HepG2 (cell line): ENCODE measurements around the gene CLEC16A. TPM values are rescaled to one million over a fixed set of nuclear protein-coding genes. Genes with fewer than 3 reads are reported as not detected.

Experiments
- ATAC-seq: fragments of 200-7000 bp; cut with Tn5 transposase; 3 replicates; pipeline ENCODE4 v1.9.1; 2020; ENCODE audit warnings: mild to moderate bottlenecking, moderate library complexity
- BruUV-seq: library from RNA; stranded (reverse); fragments of 400-500 nt; replicated peaks from 2 replicates; lab custom pipeline; 2021; lab: Mats Ljungman, UMichigan
- CTCF ChIA-PET: fragments of 300-600 bp; formaldehyde crosslinking; extraction: SDS; loops from one replicate; lab custom pipeline; 2021; ENCODE audit warnings: low total read pairs, inconsistent platforms, low intra/inter-chr PET ratio; lab: Yijun Ruan, JAX
- POLR2A ChIA-PET: fragments of 350-600 bp; sonication (Branson Sonifier 250); formaldehyde crosslinking; loops from one replicate; lab custom pipeline; 2020; ENCODE audit warnings: antibody characterized with exemption, inconsistent platforms; lab: Yijun Ruan, JAX
- DNase-seq: peaks from one replicate; pipeline ENCODE4 v3.0.0-alpha.2; 2015; ENCODE audit warnings: low spot score
- FAIRE-seq: peaks from 3 replicates; lab custom pipeline; 2011; peaks lifted over from hg19 to GRCh38; lab: Jason Lieb, UNC
- H2AFZ ChIP-seq: one replicate; pipeline ENCODE4 v1.6.1; 2011; ENCODE audit warnings: low read length, inconsistent platforms
- H3K27ac ChIP-seq: fragments of 300-600 bp; 3 replicates; pipeline ENCODE4 v1.8.0; 2011; ENCODE audit warnings: mixed run types, mild to moderate bottlenecking, mixed read lengths, low read length, inconsistent platforms; ENCODE audit not compliant: insufficient read depth; ENCODE audit errors: extremely low read length
- H3K27me3 ChIP-seq, 2 experiments: fragments of 200-600 bp in 1 of 2; 2 replicates in 1 of 2; 3 replicates in 1 of 2; pipeline versions ENCODE4 v1.6.0 to v1.8.0; 2011; ENCODE audit warnings: low read length in 2 of 2, mild to moderate bottlenecking in 2 of 2, moderate library complexity in 2 of 2, inconsistent platforms in 1 of 2; ENCODE audit not compliant: insufficient read depth in 2 of 2, control insufficient read depth in 1 of 2
- H3K36me3 ChIP-seq, 2 experiments: fragments of 200-600 bp in 1 of 2; replicated peaks in 1 of 2; 2 replicates in 1 of 2; 3 replicates in 1 of 2; pipeline versions ENCODE4 v1.5.1 to v1.8.0; 2011; ENCODE audit warnings: low read length in 2 of 2, inconsistent platforms in 1 of 2; ENCODE audit not compliant: insufficient read depth in 2 of 2, control insufficient read depth in 1 of 2
- H3K4me1 ChIP-seq: 2 replicates; pipeline ENCODE4 v1.5.1; 2012; ENCODE audit warnings: low read length, inconsistent platforms; ENCODE audit not compliant: insufficient read depth
- H3K4me2 ChIP-seq: 2 replicates; pipeline ENCODE4 v1.6.0; 2011; ENCODE audit warnings: low read depth, low read length, inconsistent platforms
- H3K4me3 ChIP-seq, 3 experiments: fragments of 200-600 bp in 1 of 3; sonication (generic), shearing (Covaris generic) in 1 of 3; replicated peaks in 1 of 3; 2 replicates each; pipeline ENCODE4 v1.5.1; 2011 to 2016; ENCODE audit warnings: low read length in 3 of 3, inconsistent platforms in 2 of 3, low read depth in 2 of 3, mild to moderate bottlenecking in 2 of 3, control low read depth in 1 of 3, mixed read lengths in 1 of 3; ENCODE audit not compliant: insufficient read depth in 1 of 3
- H3K79me2 ChIP-seq: one replicate; pipeline ENCODE4 v1.6.1; 2011; ENCODE audit warnings: low read length, inconsistent platforms; ENCODE audit not compliant: insufficient read depth
- H3K9ac ChIP-seq: 2 replicates; pipeline ENCODE4 v1.6.0; 2011; ENCODE audit warnings: mild to moderate bottlenecking, low read depth, low read length, inconsistent platforms; ENCODE audit not compliant: insufficient read depth
- H3K9me3 ChIP-seq: 2 replicates; pipeline ENCODE4 v1.5.1; 2012; ENCODE audit warnings: mild to moderate bottlenecking, low read length
- H4K20me1 ChIP-seq: 2 replicates; pipeline ENCODE4 v1.6.0; 2011; ENCODE audit warnings: inconsistent platforms, mild to moderate bottlenecking, low read length, moderate library complexity; ENCODE audit not compliant: insufficient read depth
- AHR ChIP-seq: IDR thresholded peaks from 2 replicates; pipeline ENCODE4 v1.6.1; 2018; ENCODE audit warnings: missing genetic modification reagents, missing compliant biosample characterization
- CSRNP1 ChIP-seq: sonication (generic); formaldehyde crosslinking; IDR thresholded peaks from 2 replicates; pipeline ENCODE4 v1.8.1; 2023; ENCODE audit warnings: mild to moderate bottlenecking, missing genetic modification reagents
- DZIP1 ChIP-seq: sonication (generic); formaldehyde crosslinking; IDR thresholded peaks from 2 replicates; pipeline ENCODE4 v1.5.0; 2020; ENCODE audit warnings: mild to moderate bottlenecking, missing genetic modification reagents
- EHMT2 ChIP-seq: fragments of 200-600 bp; sonication (generic); IDR thresholded peaks from 2 replicates; pipeline ENCODE4 v1.7.0; 2017; ENCODE audit warnings: antibody characterized with exemption, low read depth, low read length, borderline replicate concordance
- HNRNPUL1 ChIP-seq: fragments of 200-400 bp; formaldehyde crosslinking; IDR thresholded peaks from 2 replicates; pipeline ENCODE4 v1.6.1; 2017; ENCODE audit warnings: low read depth, mild to moderate bottlenecking, low read length, moderate library complexity
- NFAT5 ChIP-seq: sonication (generic); formaldehyde crosslinking; IDR thresholded peaks from 2 replicates; pipeline ENCODE4 v1.4.0; 2020; ENCODE audit warnings: missing genetic modification reagents
- RAD51 ChIP-seq: fragments of 450-650 bp; IDR thresholded peaks from 2 replicates; pipeline ENCODE4 v1.6.1; 2016; ENCODE audit warnings: borderline replicate concordance
- ZNF280D ChIP-seq: sonication (generic); formaldehyde crosslinking; IDR thresholded peaks from 2 replicates; pipeline ENCODE4 v1.5.1; 2020; ENCODE audit warnings: mild to moderate bottlenecking, missing genetic modification reagents
- ZNF629 ChIP-seq: sonication (generic); formaldehyde crosslinking; conservative IDR thresholded peaks from 2 replicates; pipeline ENCODE4 v1.5.0; 2020; ENCODE audit warnings: missing genetic modification reagents
- ZNF772 ChIP-seq: sonication (generic); formaldehyde crosslinking; IDR thresholded peaks from 2 replicates; pipeline ENCODE4 v1.5.0; 2020; ENCODE audit warnings: mild to moderate bottlenecking, missing genetic modification reagents
- WGBS: methylation state at CpG from one replicate; pipeline ENCODE4 v1.1.6; 2017; ENCODE audit warnings: low lambda C conversion rate; 5-methylcytosine and 5-hydroxymethylcytosine counted together
- in situ Hi-C: cut with HindIII; loops from 2 replicates; pipeline ENCODE4 v1.10.0; 2017; ENCODE audit warnings: low pct_unique_long_range_greater_than_20kb; ENCODE audit not compliant: extremely low pct_ligation_motif_present
- intact Hi-C: fragments of 100-400 bp; cut with micrococcal nuclease; formaldehyde crosslinking; loops from one replicate; pipeline ENCODE4 v1.10.0; 2022; ENCODE audit not compliant: unreplicated experiment
- polyA plus RNA-seq, 8 experiments: library from polyadenylated mRNA; depleted of rRNA in 3 of 8; stranded (reverse) in 7 of 8; unstranded in 1 of 8; fragments of >200 nt; fragmentation: Illumina TruSeq in 4 of 8; extraction: Trizol in 4 of 8; gene quantifications; 2 replicates each; pipeline versions ENCODE4 v1.2.1 to v1.2.3, GENCODE V29; 2011 to 2016; ENCODE audit warnings: low read depth in 4 of 8, missing spikeins in 1 of 8, mixed read lengths in 1 of 8; ENCODE audit not compliant: insufficient read depth in 1 of 8
- total RNA-seq, 5 experiments: library from RNA; depleted of rRNA; stranded (reverse); fragments of >200 nt; fragmentation: Illumina TruSeq; extraction: Trizol; gene quantifications; 2 replicates each; pipeline ENCODE4 v1.2.3, GENCODE V29; 2016; ENCODE audit warnings: low read depth in 1 of 5

Gene CLEC16A
- total and polyA plus RNA-seq, 2 of the 13 experiments (the other 11 are each of a cell fraction or from before 2014, with no cell fraction given), result 8.5 to 10.3 TPM

DNA sequence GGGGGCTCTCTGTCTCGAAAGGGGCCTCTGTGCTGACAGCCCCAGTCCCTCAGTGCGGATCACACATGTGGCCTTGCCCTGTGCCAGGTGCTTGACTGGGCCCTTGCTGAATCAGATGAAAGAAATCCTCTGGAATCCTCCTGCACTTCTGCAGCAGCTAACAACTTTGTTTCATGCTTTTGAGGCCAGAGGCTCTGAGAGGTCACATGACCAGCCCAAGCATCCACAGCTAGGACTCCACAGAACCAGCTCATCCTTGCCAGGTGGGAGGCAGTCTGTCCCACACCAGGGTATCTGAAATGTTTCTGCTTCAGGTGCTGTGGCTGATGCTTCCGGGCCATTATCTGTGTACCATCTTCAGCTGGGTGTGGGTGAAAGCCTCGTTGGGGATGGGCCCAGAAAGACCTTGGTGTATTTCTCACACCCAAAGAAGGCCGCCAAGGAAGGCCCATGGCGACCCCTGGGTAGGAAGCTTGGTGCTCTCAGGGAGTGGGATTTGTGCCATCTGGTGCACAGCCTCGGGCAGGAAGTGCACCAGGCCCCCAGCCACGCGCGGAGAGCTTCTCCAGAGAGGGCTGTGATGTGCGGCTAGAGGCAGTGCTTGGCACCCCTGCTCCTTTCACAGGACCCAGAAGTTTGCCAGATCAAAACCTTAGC, 143.8 kb downstream of the CLEC16A start:
- H3K4me2 ChIP-seq, result no peak overlapping the region
- H3K9ac ChIP-seq, result no peak overlapping the region
- H2AFZ ChIP-seq, result no peak overlapping the region
- no peak for FAIRE-seq
- POLR2A ChIA-PET, result no interaction called here
- BruUV-seq, result no TSS peak
- no peak for DNase-seq
- H3K27ac ChIP-seq, result no peak overlapping the region
- WGBS, result 94% methylated on average over 7 of the region's 11 CpGs
- H3K9me3 ChIP-seq, result no peaks in the 10 kb centered on the region
- intact Hi-C loops, result no loop called here
- no peaks in the 10 kb centered on the region for H3K79me2 ChIP-seq
- in situ Hi-C loops, result no loop called here
- no peak overlapping the region for H3K4me3 ChIP-seq
- H3K27me3 ChIP-seq, result no peaks in the 10 kb centered on the region
- CTCF ChIA-PET, result no interaction called here
- ATAC-seq, result no peak
- peaks cover 0 to 3% of the 10 kb centered on the region in 2 experiments; a peak in 1 of 5 replicates for H3K36me3 ChIP-seq
- H4K20me1 ChIP-seq, result no peaks in the 10 kb centered on the region
- H3K4me1 ChIP-seq, result no peaks in the 10 kb centered on the region
- TF ChIP-seq ZNF772 (CRISPR knock-in tag) (no peak), RAD51 (0 out of 2 replicates have a peak, but pooled peaks have one; percentile 32), AHR (CRISPR knock-in tag) (no peak), HNRNPUL1 (no peak), NFAT5 (CRISPR knock-in tag) (no peak), EHMT2 (no peak), DZIP1 (CRISPR knock-in tag) (0 out of 2 replicates have a peak, but pooled peaks have one; percentile 16), ZNF629 (CRISPR knock-in tag) (no peak), CSRNP1 (CRISPR knock-in tag) (no peak), ZNF280D (CRISPR knock-in tag) (no peak)
